DMS114 treated with DMSO at 0.1 percent for 48 hours (cell line): ENCODE results near the gene SULT1E1.
"Not testable (repeated sequence)": the region's sequence is repeated elsewhere in the genome, so short reads cannot be mapped to it uniquely, and the experiment has no call there.

Experiments used
- DNase-seq: peaks from one replicate; lab custom pipeline; 2025; ENCODE audit not compliant: unreplicated experiment; lab: John Stamatoyannopoulos, UW

SULT1E1 gene

GRCh38 chr4:69843932-69844331 is 16.0 kb downstream of the SULT1E1 start:
- DNase-seq = no peak

DNA sequence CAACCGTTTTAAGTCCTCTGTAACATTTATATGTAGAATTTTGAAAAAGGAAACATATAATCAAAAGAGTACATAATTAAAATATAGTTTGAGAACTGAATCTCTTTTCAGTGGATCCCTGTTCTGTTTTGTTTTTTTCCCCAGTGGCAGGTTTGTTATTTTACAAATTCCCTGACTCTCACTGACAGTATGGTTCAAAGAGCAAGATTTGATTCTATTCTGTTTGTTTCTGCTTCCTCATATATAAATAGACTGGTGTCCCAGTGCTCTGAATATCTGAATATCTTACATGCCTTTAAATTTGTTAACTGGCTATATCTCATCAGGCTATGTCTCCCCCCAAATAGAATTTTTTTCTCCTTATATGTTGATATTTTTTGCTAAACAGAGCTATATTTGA is 16.6 kb downstream of the SULT1E1 start:
- DNase-seq = no peak

DNA sequence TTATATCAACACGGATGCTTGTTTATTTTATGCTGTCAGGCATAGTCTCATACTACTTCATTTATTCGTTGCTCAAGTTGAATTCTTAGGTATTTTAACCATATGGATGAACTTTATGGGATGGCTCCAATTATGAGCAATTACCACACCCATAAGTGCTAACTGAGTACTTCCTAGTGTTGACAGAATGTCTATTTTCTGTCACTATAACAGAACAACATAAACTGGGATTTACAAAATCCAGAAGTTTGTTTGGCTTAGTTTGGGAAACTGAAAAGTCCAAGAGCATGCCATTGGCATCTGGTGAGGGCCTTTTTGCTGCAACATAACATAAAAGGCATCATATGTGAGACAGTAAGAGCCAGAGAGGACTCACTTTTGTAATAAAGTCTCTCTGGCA is 21.0 kb downstream of the SULT1E1 start:
- DNase-seq = no peak

DNA sequence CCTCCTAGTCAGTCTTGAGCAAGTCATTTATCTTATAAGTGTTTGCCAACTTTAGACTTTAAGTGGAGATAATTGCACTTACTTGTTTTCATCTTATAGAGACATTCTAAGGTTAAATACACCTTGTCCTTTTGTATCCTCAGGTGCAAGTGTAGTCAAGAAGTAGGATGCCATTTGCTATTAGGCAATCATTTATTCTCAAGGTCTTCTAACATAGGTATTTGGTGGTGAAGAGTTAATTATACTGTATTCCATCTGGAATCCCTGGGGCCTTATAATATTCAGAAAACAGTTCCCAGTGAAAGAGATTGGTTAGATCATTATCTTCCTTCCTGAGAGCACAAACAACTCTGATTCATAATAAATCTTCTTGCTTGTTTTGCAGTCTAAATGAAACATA is 23.7 kb downstream of the SULT1E1 start:
- DNase-seq = no peak

GRCh38 chr4:69835766-69836165 is 24.2 kb downstream of the SULT1E1 start:
- DNase-seq = no peak

GRCh38 chr4:69833251-69833650 is 26.7 kb downstream of the SULT1E1 start:
- DNase-seq = no peak

DNA sequence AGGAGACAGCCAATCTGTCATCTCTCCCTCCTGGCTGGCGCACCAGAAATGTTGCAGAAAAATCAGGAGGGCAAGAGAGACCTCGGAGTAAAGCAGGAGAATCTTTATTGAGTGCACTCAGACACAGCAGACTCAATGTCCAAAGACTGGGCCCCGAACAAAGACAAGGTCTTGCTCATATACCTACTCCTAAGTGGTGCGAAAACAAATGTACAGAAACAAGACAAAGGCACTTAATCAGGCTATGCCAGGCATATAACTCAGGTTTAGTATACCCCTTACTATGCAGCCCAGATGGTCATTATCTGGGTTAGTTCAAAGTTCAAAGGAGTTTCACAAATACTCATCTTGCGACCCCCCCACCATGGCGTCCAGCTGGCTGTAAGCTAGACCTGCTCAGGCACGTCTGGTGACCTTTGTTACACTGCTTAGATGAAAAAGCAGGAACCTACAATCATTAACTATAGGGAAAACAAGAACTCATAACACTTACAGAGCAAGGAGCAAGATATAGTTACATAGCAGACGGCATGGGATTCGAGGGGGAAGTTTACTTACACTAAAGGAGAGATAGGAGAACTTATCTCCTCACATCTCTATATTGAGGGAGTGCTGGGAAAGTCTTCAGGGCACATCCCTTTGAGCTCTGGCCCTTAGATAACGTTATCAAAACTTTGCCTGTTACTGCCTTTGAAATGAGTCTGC is 27.5 kb downstream of the SULT1E1 start:
- DNase-seq = no peak

DNA sequence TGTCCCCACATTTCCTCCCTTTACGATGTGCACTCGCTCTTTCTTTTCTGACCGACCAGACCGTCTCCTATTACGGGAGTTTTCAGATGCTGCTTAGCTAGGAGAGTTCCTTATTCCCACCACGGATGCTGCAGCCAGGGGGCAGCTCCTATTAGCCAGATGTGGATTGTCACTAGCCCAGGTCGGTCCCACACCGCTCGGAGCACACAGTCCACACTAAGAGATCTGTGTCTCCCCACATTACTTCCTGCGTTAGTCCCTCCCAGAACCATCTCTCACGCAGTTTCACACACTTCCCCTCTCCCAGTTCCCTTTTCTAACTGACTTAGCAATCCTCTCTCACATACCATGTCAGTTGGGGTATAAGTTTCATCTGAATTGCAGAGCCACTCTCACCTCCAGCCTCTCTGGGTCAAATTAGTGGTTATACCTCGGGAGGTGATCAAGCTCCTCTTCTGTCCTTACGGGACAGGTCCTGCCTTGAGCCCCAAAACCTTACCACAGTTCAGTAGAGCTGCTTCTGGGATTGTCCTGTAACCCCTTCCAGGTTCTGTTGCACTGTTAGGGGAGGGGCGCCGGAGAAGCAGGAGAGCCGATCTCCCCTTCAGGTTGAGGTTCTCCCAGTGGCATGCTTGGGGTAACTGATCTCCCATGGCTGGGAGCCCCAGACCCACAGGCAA is 28.2 kb downstream of the SULT1E1 start:
- DNase-seq = no peak

DNA sequence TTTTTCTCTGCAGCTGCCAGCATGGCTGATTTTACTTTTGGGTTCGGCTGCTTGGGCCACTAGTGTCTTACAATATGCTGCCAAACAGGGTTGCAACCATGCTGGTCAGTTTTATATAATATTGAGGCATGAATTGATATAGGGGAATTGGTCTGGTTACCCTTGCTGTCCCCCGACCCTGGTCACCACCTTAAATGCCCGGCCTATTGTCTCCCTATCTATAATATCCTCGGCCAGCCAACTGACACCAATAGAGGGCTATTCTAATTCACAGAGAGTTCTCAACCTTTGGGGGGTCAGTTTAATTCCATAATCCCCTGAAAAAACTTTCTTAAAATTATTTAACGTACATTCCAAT is 28.7 kb downstream of the SULT1E1 start:
- DNase-seq = no peak

DNA sequence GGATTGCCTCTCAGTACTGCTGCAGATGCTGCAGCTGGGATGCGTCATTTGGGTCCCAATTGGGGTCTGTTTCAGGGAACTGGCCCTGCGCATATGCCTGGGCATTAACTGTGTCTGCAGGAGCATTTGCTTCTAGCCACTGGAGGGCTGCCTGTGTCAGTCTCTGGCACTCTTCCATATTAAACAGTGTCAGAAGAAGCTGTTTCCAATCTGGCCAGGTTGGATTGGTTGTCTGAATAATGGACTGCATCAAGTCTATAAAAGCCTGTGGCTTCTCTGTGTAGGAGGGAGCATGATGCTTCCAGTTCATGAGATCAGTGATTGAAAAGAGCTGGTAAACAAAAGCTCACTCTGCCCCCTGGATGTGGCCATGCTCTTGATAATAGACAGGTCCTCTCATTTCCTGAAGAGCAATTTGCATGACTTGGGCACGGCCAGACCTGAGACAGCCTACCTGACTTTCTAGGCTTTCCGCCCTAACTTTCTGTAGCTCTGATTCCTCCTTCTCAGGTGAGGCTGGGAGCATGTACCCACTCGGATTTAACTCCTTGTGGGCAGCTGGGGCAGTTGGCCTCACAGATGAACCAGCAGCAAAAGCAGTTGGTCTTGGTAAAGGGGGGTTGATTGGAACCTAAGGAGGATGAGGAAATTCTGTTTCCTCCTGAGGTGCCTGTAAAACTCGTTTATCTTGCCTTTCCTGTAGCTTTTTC is 29.2 kb downstream of the SULT1E1 start:
- DNase-seq = no peak

DNA sequence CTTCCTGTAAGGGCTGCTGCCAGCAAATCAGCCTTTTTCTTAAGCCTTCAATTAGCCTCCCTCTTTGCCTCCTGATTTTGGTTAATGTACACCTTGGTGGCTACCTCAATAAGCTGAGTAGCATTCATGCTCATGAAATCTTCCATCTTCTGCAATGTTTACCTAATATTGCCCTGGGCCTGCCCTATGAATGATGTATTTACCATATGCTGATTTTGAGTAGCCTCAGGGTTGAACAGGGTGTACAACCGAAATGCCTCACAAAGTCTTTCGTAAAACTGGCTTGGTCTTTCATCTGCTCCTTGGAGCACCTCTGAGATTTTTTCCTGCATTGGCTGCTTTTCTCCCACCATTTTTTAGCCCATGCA is 29.8 kb downstream of the SULT1E1 start:
- no peak for DNase-seq

DNA sequence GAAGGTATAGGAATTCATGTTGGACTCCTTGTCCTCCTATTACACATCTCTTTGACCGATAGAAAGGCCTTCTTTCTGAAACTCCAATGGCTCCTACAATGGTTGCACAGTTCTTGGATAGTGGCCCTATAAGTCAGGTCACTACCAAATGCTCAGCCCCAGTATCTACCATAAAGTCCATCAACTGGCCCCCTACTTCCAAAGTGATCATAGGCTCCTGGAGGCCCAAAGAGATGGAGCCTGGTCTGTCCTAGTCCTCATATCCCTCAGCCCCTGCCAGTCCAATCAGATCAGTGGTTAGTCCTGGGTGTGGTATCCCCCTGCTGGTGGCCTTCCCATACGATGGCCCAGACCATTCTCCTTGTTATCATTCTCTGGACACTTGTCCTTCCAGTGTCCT is 30.3 kb downstream of the SULT1E1 start:
- no peak for DNase-seq

- DNase-seq = no peak
Observed at GRCh38 chr4:69828828-69829227, 31.1 kb downstream of the SULT1E1 start.

DNA sequence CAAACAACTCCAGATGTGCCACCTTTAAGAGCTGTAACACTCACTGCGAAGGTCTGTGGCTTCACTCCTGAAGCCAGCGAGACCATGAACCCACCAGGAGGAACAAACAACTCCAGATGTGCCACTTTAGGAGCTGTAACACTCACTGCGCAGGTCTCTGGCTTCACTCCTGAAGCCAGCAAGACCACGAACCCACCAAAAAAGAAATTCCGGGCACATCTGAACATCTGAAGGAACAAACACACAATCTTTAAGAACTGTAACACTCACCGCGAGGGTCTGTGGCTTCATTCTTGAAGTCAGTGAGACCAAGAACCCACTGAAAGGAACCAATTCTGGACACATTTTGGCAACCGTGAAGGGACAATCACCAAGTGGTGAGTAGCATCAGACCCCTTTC is 34.9 kb downstream of the SULT1E1 start:
- DNase-seq = not testable (repeated sequence)

GRCh38 chr4:69823481-69824186 is 36.3 kb downstream of the SULT1E1 start:
- DNase-seq = no peak

GRCh38 chr4:69823048-69823447 is 36.9 kb downstream of the SULT1E1 start:
- no peak for DNase-seq

DNA sequence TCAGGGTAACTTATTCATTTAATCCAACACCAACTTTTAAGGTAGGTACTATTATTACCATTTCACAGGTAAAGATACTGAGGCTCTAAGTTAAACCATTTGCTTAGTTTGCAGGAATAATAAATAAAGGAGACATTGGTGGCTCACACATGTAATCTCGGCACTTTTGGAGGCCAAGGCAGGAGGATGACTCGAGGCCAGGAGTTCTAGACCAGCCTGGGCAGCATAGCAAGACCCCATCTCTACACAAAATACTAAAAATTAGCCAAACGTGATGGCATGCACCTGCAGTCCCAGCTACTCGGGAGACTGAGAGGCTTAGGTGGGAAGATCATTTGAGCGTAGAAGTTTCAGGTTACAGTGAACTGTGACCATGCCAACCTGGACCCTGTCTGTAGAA is 37.7 kb downstream of the SULT1E1 start:
- no peak for DNase-seq

GRCh38 chr4:69818060-69818639 is 41.8 kb downstream of the SULT1E1 start:
- DNase-seq = no peak

- no peak for DNase-seq
Observed at GRCh38 chr4:69816236-69816635, 43.7 kb downstream of the SULT1E1 start.

DNA sequence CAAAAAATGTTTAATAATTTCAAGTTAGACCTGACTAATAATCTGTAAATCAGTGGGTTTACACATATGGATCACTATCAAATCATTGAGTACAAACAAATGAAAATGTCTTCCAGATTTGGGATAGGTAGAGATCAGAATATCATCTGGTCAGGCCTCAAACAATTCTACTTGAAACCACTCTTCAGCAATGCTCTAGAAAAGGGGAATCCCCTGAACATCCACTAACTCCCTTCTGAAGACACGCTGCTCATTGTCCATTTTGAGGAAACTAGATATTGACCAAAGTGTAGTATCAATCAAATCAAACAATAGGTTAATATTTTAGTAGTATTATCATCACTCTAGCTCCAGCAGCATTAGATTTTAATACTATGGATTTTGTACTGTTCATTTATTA is 46.3 kb downstream of the SULT1E1 start:
- DNase-seq = no peak

DNA sequence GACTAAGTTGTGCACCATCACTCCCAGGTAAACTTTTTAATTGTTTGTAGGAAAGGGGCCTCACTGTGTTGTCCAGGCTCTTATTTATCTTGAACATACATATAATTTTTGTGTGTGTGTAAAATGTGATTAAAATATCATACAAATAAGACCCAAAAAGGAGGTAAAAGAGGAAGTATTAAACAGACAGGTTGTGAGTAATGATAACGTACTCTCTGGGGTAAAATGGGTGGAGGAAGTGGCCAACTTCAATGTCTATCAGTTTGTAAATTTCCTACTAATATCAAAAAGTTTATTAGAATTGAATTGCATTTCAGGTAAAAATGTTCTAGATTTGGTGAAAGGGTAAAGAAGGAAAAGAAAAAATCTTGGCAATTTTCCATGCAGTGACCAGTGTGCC is 48.8 kb downstream of the SULT1E1 start:
- no peak for DNase-seq
